NCI-H146 treated with DMSO at 0.1 percent for 48 hours (cell line): ENCODE data around the gene RAD21L1.
"Not testable (repeated sequence)": the region's sequence is repeated elsewhere in the genome, so short reads cannot be mapped to it uniquely, and the experiment has no call there.

ENCODE experiments used
- DNase-seq: peaks from one replicate; lab custom pipeline; 2025; ENCODE audit not compliant: unreplicated experiment; lab: John Stamatoyannopoulos, UW

The RAD21L1 gene

GRCh38 chr20:1199212-1199873, 26.5 kb upstream of the RAD21L1 start:
- DNase-seq, result no peak

GRCh38 chr20:1199964-1200363, 25.9 kb upstream of the RAD21L1 start:
- no peak for DNase-seq

GRCh38 chr20:1202762-1203504, 22.9 kb upstream of the RAD21L1 start, which contains the start of gene C20orf202:
Gene C20orf202, plus strand, starts transcription at chr20:1203454. Its CDS starts 132 bp downstream, at chr20:1203586.
- DNase-seq, result no peak

GRCh38 chr20:1203630-1204029, 22.2 kb upstream of the RAD21L1 start:
- DNase-seq, result no peak

DNA sequence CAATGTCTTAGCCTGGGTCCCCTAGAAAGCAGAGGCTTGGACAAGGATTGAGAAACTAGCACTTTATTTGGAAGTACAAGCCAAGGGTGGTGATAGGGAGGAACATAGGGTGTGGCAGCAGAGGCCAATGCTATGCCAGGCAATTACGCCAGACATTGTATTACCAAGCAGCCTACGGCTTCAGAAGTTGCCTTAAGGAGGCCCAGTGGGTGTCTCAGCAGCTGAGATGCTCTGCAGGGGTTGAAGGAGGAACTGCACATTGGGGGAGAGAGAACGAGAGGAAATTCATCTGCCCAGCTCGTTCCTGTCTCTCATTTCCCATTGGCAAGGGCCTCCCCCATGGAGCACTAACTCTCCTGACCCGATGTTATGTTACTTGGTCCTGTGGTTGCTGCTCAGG, 21.7 kb upstream of the RAD21L1 start:
- no peak for DNase-seq

DNA sequence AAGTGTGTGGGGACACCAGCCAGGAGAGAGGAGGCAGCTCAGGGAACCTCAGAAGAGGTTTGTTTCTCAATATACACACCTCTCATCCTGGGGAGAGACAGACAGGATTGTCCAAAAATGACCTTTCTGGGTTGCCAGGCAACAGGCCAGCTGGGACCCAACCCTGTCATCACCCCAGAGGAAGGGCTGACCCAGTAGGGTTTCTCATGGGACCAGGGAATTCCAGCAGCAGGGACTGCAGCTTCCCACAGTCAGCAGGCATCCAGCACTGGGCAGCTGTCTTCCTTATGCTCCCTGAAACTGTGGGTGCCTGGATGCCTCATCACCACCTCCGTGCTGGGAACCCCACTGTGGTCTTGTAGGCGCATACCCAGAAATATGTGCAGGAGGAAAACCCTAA, 21.3 kb upstream of the RAD21L1 start:
- DNase-seq, result no peak

DNA sequence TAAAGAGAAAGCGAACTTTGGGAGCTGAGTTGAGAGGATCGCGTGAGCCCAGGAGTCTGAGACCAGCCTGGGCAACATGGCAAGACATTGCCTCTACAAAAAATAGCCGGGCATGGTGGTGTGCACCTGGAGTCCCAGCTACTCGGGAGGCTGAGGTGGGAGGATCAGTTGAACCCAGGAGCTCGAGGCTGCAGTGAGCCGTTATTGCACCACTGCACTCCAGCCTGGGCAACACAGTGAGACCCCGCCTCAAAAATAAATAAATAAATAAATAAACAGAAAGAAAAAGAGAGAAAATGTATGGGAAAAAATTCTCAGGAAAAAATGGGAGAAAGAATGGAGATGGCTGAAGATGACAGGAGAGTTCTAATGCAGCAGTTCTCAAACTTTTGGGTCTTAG, 20.0 kb upstream of the RAD21L1 start:
- no peak for DNase-seq

GRCh38 chr20:1206366-1207148, 19.3 kb upstream of the RAD21L1 start:
- DNase-seq, result no peak

- DNase-seq, result no peak
These were observed 18.5 kb upstream of the RAD21L1 start for GRCh38 chr20:1207293-1207878.

- no peak for DNase-seq
These were observed 16.1 kb upstream of the RAD21L1 start for GRCh38 chr20:1209447-1210387.

DNA sequence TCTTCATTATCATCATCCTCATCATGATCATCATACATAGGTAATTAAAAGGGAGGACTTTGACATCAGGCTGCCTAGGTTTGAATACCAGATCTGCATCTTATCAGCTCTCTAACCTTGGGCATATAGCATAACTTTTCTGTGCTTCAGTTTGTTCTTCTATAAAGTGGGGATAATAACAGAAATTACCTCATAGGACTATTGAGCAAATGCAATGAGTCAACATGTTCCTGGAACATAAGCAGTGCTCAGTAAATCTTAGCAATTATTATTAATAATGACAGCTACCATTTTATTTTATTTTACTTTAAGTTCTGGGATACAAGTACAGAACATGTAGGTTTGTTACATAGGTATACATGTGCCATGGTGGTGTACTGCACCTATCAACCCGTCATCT, 15.3 kb upstream of the RAD21L1 start:
- no peak for DNase-seq

DNA sequence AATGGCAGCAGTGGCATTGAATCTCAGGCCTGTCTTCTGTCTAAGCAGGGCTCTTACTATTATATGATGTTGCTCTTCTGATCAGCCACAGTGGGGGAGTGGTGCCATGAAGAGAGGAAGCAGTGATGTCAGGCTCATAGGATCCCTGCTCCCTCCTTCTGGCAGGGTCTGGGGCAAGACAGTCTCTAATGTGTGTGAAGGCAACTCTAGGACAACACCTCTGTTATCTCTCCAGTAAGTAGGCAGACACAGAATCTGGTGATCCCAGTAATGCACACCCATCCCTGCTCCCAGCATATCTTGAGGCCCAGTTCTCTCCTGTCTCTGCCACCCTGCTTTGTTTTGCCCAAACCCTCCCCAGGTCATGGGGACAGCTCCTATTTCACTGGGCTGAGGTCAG, 13.8 kb upstream of the RAD21L1 start:
- DNase-seq, result no peak

DNA sequence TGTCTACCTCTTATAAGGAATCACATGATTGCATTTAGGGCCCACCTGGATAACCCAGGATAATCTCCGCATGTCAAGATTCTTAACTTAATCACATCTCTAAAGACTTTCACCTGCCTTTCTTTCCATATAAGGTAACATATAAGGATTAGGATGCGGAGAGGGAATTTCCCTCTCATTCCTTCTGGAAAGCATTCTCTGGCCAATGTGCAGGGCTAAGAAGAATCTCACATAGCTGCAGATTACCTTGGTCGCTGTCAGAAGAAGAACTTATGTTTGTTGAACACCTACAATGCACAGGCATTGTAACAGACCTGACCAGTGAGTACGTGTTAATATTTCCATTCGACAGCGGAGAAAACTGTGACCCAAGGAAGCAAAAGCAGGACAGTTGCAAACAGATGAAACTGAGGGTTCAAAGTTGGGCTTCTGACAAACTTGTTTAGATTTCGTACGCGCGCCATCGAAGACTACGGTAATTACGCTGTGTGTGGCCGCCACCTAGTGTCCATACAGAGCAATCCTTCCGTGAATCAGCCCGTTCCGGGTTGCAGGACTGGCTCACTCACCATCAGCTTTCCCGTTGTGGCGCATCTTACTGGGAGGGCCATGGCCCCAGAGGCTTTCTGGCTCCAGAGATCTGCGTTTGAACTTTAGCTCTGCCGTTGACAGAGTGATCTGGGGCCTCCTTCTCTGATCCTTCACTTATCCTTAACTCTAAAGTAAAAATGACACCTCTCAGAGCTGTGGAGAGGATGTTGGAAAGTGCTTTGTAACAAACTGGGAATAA, 13.0 kb upstream of the RAD21L1 start:
- DNase-seq, result peak; percentile 65

GRCh38 chr20:1214838-1215261, 11.0 kb upstream of the RAD21L1 start:
- no peak for DNase-seq

DNA sequence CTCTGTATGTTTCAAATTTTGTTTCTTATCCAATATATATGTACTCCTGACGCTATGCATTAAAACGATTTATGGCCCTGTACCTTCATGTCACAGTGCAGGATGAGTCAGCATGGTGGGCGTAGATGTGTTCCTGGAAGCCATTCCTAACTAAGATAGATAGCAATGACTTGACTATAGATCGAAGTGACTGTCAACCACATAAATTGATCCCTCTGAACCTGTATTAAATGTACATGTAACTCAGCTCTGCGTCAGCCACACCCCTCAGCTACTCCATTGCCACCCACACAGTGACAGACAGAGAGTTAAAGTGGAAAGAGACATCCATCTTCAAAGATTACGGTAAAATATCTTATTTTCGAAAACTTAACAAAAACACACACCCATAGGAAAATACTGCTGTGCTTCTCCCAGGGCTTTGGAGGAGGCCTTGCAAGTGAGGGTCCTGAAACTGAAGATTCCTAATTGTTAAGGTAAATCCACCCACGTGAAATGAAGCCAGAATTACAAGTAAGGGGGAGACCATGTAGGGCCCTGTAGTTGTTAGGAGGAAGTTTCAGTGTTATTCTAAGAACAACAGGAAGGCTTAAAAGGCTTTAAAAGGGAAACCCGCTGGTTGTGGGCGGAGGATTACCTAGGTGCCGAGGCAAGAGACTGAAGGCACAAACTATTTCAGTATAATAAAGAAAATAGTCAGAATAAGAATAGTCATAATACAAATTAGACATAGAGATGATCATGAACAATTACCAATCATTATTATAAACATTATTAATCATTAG, 10.3 kb upstream of the RAD21L1 start:
- DNase-seq, result no peak

DNA sequence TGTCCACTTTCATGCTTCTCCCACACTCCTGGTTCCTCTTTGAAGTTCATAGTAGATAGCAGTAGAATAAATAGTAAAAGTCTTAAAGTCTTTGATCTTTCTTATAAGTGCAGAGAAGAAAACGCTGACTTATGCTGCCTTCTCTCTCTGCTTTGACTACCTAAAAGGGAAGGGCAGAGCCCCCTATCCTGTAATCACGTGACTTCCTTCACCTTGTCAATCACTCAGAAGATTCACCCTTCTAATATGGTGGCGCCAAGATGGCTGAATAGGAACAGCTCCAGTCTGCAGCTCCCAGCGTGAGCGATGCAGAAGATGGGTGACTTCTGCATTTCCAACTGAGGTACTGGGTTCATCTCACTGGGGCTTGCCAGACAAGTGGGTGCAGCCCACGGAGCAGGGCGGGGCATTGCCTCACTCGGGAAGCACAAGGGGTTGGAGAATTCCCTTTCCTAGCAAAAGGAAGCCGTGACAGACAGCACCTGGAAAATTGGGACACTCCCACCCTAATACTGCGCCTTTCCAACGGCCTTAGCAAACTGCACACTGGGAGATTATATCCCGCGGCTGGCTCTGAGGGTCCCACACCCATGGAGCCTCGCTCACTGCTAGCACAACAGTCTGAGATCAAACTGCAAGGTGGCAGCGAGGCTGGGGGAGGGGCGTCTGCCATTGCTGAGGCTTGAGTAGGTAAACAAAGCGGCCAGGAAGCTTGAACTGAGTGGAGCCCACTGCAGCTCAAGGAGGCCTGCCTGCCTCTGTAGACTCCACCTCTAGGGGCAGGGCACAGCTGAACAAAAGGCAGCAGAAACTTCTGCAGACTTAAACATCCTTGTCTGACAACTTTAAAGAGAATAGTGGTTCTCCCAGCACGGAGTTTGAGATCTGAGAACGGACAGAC, 9.1 kb upstream of the RAD21L1 start:
- DNase-seq, result not testable (repeated sequence)

GRCh38 chr20:1222750-1223149, 3.1 kb upstream of the RAD21L1 start:
- not testable (repeated sequence) for DNase-seq
